GM12873 (cell line): ENCODE measurements around the gene ZNF467.

Experiments used
- TF ChIP-seq, protein P1 (sequence below): IDR thresholded peaks from 2 replicates; pipeline ENCODE4 v1.5.1; 2012; ENCODE audit warnings: low read depth, mild to moderate bottlenecking, moderate library complexity, low read length, control low read depth; ENCODE audit not compliant: insufficient read depth; ENCODE audit errors: missing control alignments

Gene ZNF467

DNA sequence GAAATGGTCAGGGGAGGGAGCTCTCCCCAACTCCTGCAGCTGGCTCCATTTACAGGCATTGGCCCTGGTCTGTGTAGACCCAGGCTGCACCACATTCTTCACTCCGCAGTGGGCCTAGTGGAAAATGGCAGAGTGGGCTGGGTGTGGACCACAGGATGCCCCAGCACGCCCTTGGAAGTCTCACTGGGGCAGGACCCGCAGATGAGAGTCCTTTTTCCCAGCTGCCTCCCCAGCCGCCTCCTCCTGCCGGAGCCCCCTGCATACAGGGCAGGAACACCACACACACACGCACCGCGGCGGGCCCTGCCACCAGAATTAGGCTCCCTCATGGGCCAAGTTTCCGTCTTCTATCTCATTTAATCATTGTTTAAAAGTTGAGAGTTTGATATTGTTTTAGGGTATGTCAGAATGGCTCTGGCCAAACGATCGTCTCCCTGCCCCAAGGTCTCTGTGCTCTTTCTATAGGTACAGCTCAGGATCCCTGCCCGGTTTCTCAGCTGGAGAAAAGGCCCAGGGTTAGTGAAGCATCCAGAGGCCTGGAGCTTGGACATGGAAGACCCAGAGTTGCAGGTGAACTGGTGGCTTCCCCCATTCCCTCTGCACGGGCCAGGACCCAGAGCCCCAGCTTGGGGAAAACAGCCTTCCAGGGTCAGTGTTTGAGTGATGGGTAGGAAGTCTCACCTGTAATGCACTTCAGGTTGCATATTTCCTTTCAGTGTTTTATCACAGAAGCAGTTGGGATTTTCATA lies 42.0 kb downstream of the ZNF467 start:
- TF ChIP-seq, protein P1, sequence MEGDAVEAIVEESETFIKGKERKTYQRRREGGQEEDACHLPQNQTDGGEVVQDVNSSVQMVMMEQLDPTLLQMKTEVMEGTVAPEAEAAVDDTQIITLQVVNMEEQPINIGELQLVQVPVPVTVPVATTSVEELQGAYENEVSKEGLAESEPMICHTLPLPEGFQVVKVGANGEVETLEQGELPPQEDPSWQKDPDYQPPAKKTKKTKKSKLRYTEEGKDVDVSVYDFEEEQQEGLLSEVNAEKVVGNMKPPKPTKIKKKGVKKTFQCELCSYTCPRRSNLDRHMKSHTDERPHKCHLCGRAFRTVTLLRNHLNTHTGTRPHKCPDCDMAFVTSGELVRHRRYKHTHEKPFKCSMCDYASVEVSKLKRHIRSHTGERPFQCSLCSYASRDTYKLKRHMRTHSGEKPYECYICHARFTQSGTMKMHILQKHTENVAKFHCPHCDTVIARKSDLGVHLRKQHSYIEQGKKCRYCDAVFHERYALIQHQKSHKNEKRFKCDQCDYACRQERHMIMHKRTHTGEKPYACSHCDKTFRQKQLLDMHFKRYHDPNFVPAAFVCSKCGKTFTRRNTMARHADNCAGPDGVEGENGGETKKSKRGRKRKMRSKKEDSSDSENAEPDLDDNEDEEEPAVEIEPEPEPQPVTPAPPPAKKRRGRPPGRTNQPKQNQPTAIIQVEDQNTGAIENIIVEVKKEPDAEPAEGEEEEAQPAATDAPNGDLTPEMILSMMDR, result no peak

DNA sequence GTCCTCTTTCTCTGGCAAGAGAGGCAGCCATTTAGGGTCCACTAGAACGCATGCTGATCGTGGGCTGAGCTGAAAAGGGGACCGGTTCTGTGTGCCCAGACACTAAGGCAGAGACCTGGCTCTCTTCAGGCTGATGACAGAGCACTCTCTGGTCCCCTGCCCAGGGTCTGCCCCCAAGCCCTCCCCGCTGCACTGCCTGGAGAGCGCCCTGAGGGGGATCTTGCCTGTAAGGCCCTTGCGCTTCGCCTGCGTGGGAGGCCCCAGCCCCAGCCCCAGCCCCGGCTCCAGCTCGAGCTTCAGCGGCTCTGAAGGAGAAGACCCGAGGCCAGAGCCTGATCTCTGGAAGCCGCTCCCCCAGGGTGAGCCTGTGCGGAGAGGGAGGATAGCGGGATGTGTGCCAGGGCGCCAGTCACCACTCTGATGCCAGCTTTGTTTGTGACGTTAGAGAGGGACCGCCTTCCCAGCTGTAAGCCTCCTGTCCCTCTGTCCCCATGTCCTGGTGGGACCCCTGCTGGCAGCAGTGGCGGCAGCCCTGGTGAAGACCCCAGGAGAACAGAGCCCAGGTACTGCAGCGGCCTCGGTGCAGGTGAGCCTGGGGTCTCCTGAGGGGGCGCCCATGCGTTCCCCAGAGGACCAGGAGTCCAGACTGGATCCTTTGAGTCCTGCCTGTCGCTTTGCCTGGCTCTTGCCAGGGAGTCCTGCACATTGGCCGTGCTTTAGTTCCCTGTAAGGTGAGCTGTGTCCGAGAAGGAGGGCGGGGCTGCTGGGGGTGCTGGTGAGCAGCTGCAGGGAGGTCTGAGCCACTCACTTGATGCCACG lies 43.2 kb downstream of the ZNF467 start:
- TF ChIP-seq, protein P1, result no peak

DNA sequence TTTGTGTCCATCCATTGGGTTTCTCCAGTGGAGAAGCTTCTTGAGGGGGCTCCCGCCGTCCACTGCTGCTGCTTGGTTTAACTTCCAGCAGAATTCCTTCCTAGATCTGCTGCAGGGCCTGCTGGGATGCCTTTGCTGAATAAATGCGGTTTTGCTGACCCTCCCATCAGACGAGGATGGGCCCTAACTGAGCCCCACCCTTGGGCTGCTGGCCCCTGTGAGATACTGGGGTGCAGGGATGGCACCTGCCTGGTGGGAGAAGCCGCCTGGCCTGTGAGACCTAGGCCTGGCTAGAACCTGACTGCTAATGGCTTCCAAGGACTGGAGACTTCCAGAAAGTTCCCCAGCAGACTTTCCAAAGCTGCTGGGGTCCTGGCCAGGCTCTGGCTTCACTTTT lies 43.8 kb downstream of the ZNF467 start:
- TF ChIP-seq, protein P1, result no peak

DNA sequence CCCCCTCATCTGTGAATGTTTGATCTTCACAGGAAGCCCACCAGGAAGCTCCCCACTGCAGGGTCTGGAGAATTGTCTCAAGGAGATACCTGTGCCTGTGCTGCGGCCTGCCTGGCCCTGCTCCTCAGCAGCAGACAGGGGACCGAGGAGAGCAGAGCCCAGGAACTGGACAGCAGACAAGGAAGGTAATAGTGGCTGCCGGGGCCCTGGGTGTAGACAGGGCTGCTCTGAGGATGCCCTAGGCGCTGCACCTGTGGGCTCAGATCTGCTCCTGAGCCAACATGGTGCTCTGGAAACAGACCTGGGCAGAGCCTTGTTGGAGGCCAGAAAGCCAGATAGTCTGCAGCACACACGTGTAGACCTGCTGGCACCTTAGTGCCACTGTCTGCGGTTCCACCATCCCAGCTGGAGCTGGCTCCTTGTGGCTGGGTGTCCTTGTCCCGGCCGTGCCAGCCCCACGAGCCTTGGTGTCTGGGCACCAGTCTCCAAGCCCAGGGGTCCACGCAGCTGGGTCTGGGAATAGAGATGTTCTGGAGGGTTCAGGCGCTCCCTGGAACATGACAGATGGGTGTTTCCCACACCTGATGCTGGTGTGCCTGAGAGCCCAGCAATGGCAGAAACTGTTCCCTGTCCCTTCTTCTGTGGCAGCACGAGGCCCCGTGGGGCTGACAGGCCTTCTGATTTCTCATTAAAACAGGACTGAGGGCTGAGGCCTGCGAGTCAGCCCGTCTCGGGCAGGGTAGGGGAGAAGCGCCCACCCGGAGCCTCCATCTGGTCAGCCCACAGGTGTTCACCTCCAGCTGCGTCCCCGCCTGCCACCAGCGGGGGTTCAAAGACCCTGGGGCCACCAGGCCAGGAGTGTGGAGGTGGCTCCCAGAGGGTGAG lies 44.7 kb downstream of the ZNF467 start:
- TF ChIP-seq, protein P1, result no peak

DNA sequence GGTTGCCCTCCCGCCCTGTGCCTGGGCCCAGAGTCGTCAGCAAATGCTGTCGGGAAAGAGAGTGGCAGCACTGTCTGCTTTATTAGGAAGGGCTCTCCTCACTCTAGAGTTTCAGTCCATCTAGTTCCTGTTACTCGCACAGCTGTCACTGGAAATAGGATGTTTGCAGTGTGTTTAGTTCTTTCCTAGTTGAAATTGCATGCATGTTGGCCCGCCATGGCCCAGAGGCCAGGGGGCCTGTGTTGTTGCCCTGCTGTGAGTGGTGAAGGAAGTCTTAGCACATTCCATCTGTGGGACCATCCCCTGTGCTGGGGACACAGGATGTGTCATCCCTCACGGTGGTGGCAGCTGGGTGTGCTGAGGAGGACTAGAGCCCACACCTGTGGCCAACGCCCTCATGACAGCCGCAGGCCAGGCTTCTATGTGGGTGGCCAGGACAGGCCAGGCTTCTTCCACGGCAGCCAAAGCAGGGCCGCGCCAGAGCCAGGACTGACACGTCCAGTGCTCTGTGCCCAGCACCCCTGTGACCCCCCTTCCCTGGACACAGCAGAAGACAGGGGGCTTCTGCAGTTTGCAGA lies 45.4 kb downstream of the ZNF467 start:
- TF ChIP-seq, protein P1, result no peak

DNA sequence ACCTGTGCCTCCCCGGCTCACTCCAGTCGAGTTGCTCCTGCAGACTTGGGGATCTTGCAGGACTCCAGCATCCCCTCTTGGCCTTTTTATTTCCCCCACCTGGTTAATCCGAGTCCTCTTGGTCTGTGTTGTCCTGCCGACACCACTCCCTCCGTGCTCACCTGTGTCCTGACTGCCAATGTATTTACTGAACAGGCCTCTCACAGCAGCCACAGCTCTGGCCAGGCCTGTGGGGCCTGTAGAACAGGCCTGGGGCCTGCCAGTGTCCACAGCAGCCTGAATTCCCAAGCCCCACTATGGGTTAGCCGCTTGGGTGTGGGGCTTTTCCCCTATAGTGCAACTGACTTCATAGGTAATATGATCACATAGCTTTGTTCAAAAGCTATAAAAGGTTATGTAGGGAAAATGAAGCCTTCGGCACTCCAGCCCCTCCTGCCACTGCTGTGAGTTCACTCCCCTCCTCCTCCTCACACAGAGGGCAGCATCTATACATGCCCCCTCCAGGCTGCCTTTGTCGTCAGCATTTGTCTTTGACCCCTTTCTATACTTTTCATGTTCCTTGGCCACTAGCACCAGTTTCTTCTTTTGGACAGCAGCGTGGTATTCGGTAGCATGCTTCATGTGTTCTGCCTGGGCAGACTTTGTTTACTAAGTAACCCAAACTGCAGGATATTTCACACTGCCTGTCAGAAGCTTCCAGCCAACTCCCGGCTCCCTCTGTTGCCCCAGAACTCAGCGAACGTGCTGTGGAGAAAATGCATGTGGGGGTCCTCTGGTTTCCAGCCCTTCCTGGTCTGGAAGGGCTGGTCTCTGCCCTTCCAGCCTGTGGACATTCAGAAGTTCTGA lies 46.1 kb downstream of the ZNF467 start:
- TF ChIP-seq, protein P1, result no peak
